H1 (cell line): ENCODE data around the gene ACTN2. TPM values are rescaled to one million over a fixed set of nuclear protein-coding genes. Genes with fewer than 3 reads are reported as not detected.

Source experiments
- CTCF ChIA-PET: fragments of 300-600 bp; sonication (Branson Sonifier 250); formaldehyde crosslinking; loops from one replicate; lab custom pipeline; 2021; ENCODE audit not compliant: partially characterized antibody; lab: Charles Lee
- POLR2A ChIA-PET: fragments of 300-600 bp; sonication (Branson Sonifier 250); formaldehyde crosslinking; loops from one replicate; lab custom pipeline; 2021; ENCODE audit warnings: inconsistent platforms; ENCODE audit not compliant: partially characterized antibody; lab: Charles Lee
- DNase-seq, 2 experiments: peaks; one replicate each; pipeline versions ENCODE4 v3.0.0 to v3.0.0-alpha.2; 2010 to 2022; ENCODE audit warnings: low spot score in 2 of 2, low read depth in 1 of 2, mixed read lengths in 1 of 2
- FAIRE-seq: peaks from 2 replicates; lab custom pipeline; 2011; peaks lifted over from hg19 to GRCh38; lab: Jason Lieb, UNC
- H2AFZ ChIP-seq: 2 replicates; pipeline ENCODE4 v1.8.1; 2012; ENCODE audit warnings: low read length, inconsistent platforms
- H2AK5ac ChIP-seq: 2 replicates; pipeline ENCODE4 v1.6.1; 2013; ENCODE audit warnings: low read depth, low read length
- H2BK120ac ChIP-seq: replicated peaks from 2 replicates; pipeline ENCODE3; 2013; ENCODE audit warnings: low read depth, low read length, inconsistent platforms
- H2BK12ac ChIP-seq: 2 replicates; pipeline ENCODE4 v1.6.1; 2013; ENCODE audit warnings: low read depth, low read length
- H2BK15ac ChIP-seq: 2 replicates; pipeline ENCODE4 v1.6.1; 2013; ENCODE audit warnings: low read length
- H2BK20ac ChIP-seq: 2 replicates; pipeline ENCODE4 v1.6.1; 2013; ENCODE audit warnings: low read length
- H2BK5ac ChIP-seq: 2 replicates; pipeline ENCODE4 v1.6.1; 2013; ENCODE audit warnings: low read depth, low read length
- H3K14ac ChIP-seq: 2 replicates; pipeline ENCODE4 v1.6.1; 2013; ENCODE audit warnings: inconsistent platforms; ENCODE audit not compliant: insufficient read length
- H3K18ac ChIP-seq: 2 replicates; pipeline ENCODE4 v1.6.1; 2013; ENCODE audit warnings: low read length; ENCODE audit errors: extremely low read depth
- H3K23ac ChIP-seq: 2 replicates; pipeline ENCODE4 v1.6.1; 2013; ENCODE audit warnings: inconsistent platforms; ENCODE audit not compliant: insufficient read length
- H3K23me2 ChIP-seq: 2 replicates; pipeline ENCODE4 v1.6.1; 2013; ENCODE audit warnings: low read depth, low read length
- H3K27ac ChIP-seq: 2 replicates; pipeline ENCODE4 v1.6.1; 2011; ENCODE audit warnings: low read depth, low read length, inconsistent platforms
- H3K27me3 ChIP-seq, 4 experiments: replicated peaks in 1 of 4; 1 replicate in 1 of 4; 2 replicates in 3 of 4; pipeline versions ENCODE4 v1.6.1 to v1.8.1; 2011 to 2013; ENCODE audit warnings: low read length in 3 of 4, mild to moderate bottlenecking in 3 of 4, inconsistent platforms in 2 of 4, mixed read lengths in 2 of 4, moderate library complexity in 1 of 4; ENCODE audit not compliant: control insufficient read depth in 3 of 4, insufficient read depth in 3 of 4; ENCODE audit errors: extremely low read depth in 1 of 4
- H3K36me3 ChIP-seq, 4 experiments: 2 replicates each; pipeline versions ENCODE4 v1.6.1 to v1.8.1; 2011 to 2013; ENCODE audit warnings: mild to moderate bottlenecking in 4 of 4, low read length in 3 of 4, moderate library complexity in 2 of 4, control low read depth in 1 of 4, inconsistent platforms in 1 of 4; ENCODE audit not compliant: insufficient read depth in 4 of 4, control insufficient read depth in 2 of 4
- H3K4ac ChIP-seq: replicated peaks from 2 replicates; pipeline ENCODE3; 2013; ENCODE audit warnings: low read length, low read depth, mixed read lengths, inconsistent platforms; ENCODE audit not compliant: insufficient read length
- H3K4me1 ChIP-seq, 4 experiments: replicated peaks in 1 of 4; 1 replicate in 1 of 4; 2 replicates in 3 of 4; pipeline versions ENCODE4 v1.6.1 to v1.8.1; 2011 to 2013; ENCODE audit warnings: low read length in 3 of 4, inconsistent platforms in 2 of 4, mixed read lengths in 1 of 4; ENCODE audit not compliant: insufficient read depth in 4 of 4, control insufficient read depth in 3 of 4
- H3K4me2 ChIP-seq, 2 experiments: 2 replicates each; pipeline versions ENCODE4 v1.6.1 to v1.8.1; 2011 to 2013; ENCODE audit warnings: low read depth in 2 of 2, low read length in 2 of 2, control low read depth in 1 of 2, inconsistent platforms in 1 of 2, mild to moderate bottlenecking in 1 of 2; ENCODE audit not compliant: insufficient read depth in 1 of 2
- H3K4me3 ChIP-seq, 4 experiments: fragments of 200-600, 300-600 bp in 1 of 4; sonication (generic), shearing (Covaris generic), sonication (Bioruptor Twin) in 1 of 4; 2 replicates each; pipeline versions ENCODE4 v1.5.1 to v1.8.1; 2011 to 2016; ENCODE audit warnings: low read length in 4 of 4, low read depth in 3 of 4, control low read depth in 2 of 4, inconsistent platforms in 2 of 4, mild to moderate bottlenecking in 2 of 4, mixed read lengths in 1 of 4, moderate library complexity in 1 of 4; ENCODE audit not compliant: insufficient read depth in 2 of 4; ENCODE audit errors: extremely low read depth in 1 of 4
- H3K56ac ChIP-seq: replicated peaks from 2 replicates; pipeline ENCODE3; 2013; ENCODE audit warnings: low read depth, mild to moderate bottlenecking, mixed read lengths, low read length, inconsistent platforms; ENCODE audit not compliant: insufficient read length
- H3K79me1 ChIP-seq: 2 replicates; pipeline ENCODE4 v1.6.1; 2013; ENCODE audit warnings: low read depth, low read length, control low read depth
- H3K79me2 ChIP-seq, 2 experiments: 2 replicates each; pipeline versions ENCODE4 v1.6.1 to v1.8.1; 2012 to 2013; ENCODE audit warnings: low read length in 2 of 2, mild to moderate bottlenecking in 2 of 2, inconsistent platforms in 1 of 2; ENCODE audit not compliant: insufficient read depth in 2 of 2, control insufficient read depth in 1 of 2
- H3K9ac ChIP-seq, 4 experiments: replicated peaks in 1 of 4; 1 replicate in 1 of 4; 2 replicates in 3 of 4; pipeline versions ENCODE4 v1.6.1 to v1.8.1; 2011 to 2013; ENCODE audit warnings: low read depth in 3 of 4, low read length in 3 of 4, control low read depth in 2 of 4, mild to moderate bottlenecking in 2 of 4, moderate library complexity in 2 of 4, inconsistent platforms in 1 of 4; ENCODE audit errors: extremely low read depth in 1 of 4
- H3K9me3 ChIP-seq, 2 experiments: 2 replicates each; pipeline versions ENCODE4 v1.6.1 to v1.8.1; 2012 to 2013; ENCODE audit warnings: mild to moderate bottlenecking in 2 of 2, moderate library complexity in 2 of 2, control low read depth in 1 of 2, inconsistent platforms in 1 of 2, low read depth in 1 of 2, low read length in 1 of 2, mixed read lengths in 1 of 2; ENCODE audit not compliant: insufficient read depth in 2 of 2
- H4K20me1 ChIP-seq, 2 experiments: replicated peaks in 1 of 2; 2 replicates each; pipeline versions ENCODE3 to v1.8.1; 2011 to 2013; ENCODE audit warnings: inconsistent platforms in 2 of 2, low read length in 2 of 2, mild to moderate bottlenecking in 1 of 2; ENCODE audit not compliant: insufficient read depth in 2 of 2, control insufficient read depth in 1 of 2
- H4K5ac ChIP-seq: 2 replicates; pipeline ENCODE4 v1.6.1; 2013; ENCODE audit warnings: low read length, low read depth, mixed read lengths, inconsistent platforms; ENCODE audit not compliant: insufficient read length
- H4K8ac ChIP-seq: 2 replicates; pipeline ENCODE4 v1.8.0; 2013; ENCODE audit warnings: mild to moderate bottlenecking, moderate library complexity, low read length, inconsistent platforms; ENCODE audit not compliant: insufficient read depth; ENCODE audit errors: extremely low read depth
- H4K91ac ChIP-seq: replicated peaks from 2 replicates; pipeline ENCODE3; 2013; ENCODE audit warnings: low read length, mixed read lengths, inconsistent platforms; ENCODE audit not compliant: insufficient read length
- CREB1 ChIP-seq: IDR thresholded peaks from 2 replicates; pipeline ENCODE4 v1.6.1; 2012; ENCODE audit warnings: inconsistent platforms
- KDM1A ChIP-seq: fragments of 200-600, 300-600 bp; sonication (generic); IDR thresholded peaks from 2 replicates; pipeline ENCODE4 v1.7.1; 2016; ENCODE audit warnings: mild to moderate bottlenecking, low read length, borderline replicate concordance
- NRF1 ChIP-seq: IDR thresholded peaks from 2 replicates; pipeline ENCODE4 v1.6.1; 2011; ENCODE audit warnings: mild to moderate bottlenecking, low read depth, low read length, improper control_type of control experiment
- RAD21 ChIP-seq, 2 experiments: IDR thresholded peaks in 1 of 2; conservative IDR thresholded peaks in 1 of 2; 2 replicates each; pipeline ENCODE4 v1.6.1; 2011; ENCODE audit warnings: low read depth in 2 of 2, low read length in 2 of 2, improper control_type of control experiment in 1 of 2, inconsistent platforms in 1 of 2, mild to moderate bottlenecking in 1 of 2, moderate library complexity in 1 of 2
- WGBS, 2 experiments: shearing (Covaris generic) in 1 of 2; methylation state at CpG; one replicate each; pipeline versions ENCODE4 v1.1.6 to v1.1.7; 2013 to 2015; ENCODE audit warnings: low lambda C conversion rate in 2 of 2, mixed read lengths in 2 of 2, inconsistent platforms in 1 of 2, low coverage in 1 of 2, missing lambda C conversion rate in 1 of 2; ENCODE audit not compliant: insufficient replicate concordance in 2 of 2, insufficient coverage in 1 of 2, insufficient read length in 1 of 2; ENCODE audit errors: extremely low coverage in 1 of 2, missing lambda C conversion rate in 1 of 2; 5-methylcytosine and 5-hydroxymethylcytosine counted together
- polyA plus RNA-seq, 7 experiments: library from polyadenylated mRNA; depleted of rRNA in 3 of 7; stranded (reverse) in 5 of 7; unstranded in 2 of 7; fragments of >200 nt in 5 of 7; fragments of 200-250 nt in 2 of 7; gene quantifications; 1 replicate in 5 of 7; 2 replicates in 1 of 7; 4 replicates in 1 of 7; pipeline versions ENCODE4 v1.2.1 to v1.2.3, GENCODE V29; 2011 to 2013; ENCODE audit warnings: missing spikeins in 2 of 7, mixed read lengths in 2 of 7
- total RNA-seq: library from RNA; stranded (reverse); fragmentation: NEBNext Ultra II Directional; extraction: Animal tissue kit (Norgen Biotek cat#: 25700); gene quantifications from 2 replicates; pipeline ENCODE4 v1.2.1, GENCODE V29; 2021

ACTN2 gene
- total and polyA plus RNA-seq, 2 of the 8 experiments (the other 6 are each of a cell fraction or from before 2014, with no cell fraction given): 1.9 to 4.1 TPM

- Histone ChIP-seq H3K56ac (no peak overlapping the region), H3K79me1 (no peaks in the 10 kb centered on the region), H2BK20ac (no peak overlapping the region), H3K23me2 (no peaks in the 10 kb centered on the region), H3K9ac (no peak overlapping the region), H4K20me1 (no peaks in the 10 kb centered on the region), H2BK12ac (no peak overlapping the region), H4K91ac (no peak overlapping the region), H3K4me3 (no peak overlapping the region), H3K4ac (no peak overlapping the region), H3K4me2 (no peak overlapping the region), H2AK5ac (no peak overlapping the region), H3K27me3 (no peaks in the 10 kb centered on the region), H3K9me3 (no peaks in the 10 kb centered on the region), H4K8ac (no peak overlapping the region), H3K14ac (no peak overlapping the region), H3K36me3 (peaks cover 3 to 12% (median 7%) of the 10 kb centered on the region in 4 experiments; a peak in 7 of 8 replicates), H3K27ac (no peak overlapping the region), H2BK15ac (no peak overlapping the region), H3K4me1 (no peaks in the 10 kb centered on the region), H3K18ac (no peak overlapping the region), H3K23ac (no peak overlapping the region), H4K5ac (no peak overlapping the region), H3K79me2 (no peaks in the 10 kb centered on the region; a peak in 1 of 4 replicates), H2BK5ac (no peak overlapping the region), H2BK120ac (no peak overlapping the region), H2AFZ (no peak overlapping the region)
- TF ChIP-seq NRF1: no peak
- TF ChIP-seq CREB1: no peak
- no peak for TF ChIP-seq KDM1A
- no peak for TF ChIP-seq RAD21 (IDR thresholded peaks at IDR 0.05 in 1 of 2, conservative IDR thresholded peaks at IDR 0.05 in 1 of 2; ENCODE audit: low read depth in 2 of 2, low read length in 2 of 2)
- CTCF ChIA-PET: interaction anchor here (0.6 to 1.5 kb wide), 3 partner anchors 19 to 59 kb away, joined by 3 to 6 read pairs (median 3); no protein-coding TSS in a partner anchor
- POLR2A ChIA-PET: interaction anchor here (1.5 kb wide), 1 partner anchor 12 kb away, joined by 4 read pairs; no protein-coding TSS in a partner anchor
- FAIRE-seq: no peak
- 95% methylated on average over 2 of the region's 2 CpGs; no CpG with 5 or more reads in 1 of the 2 experiments for WGBS, 2 experiments
- DNase-seq: no peak
Observed at GRCh38 chr1:236808005-236808404, 121.7 kb downstream of the ACTN2 start.
